WTC11 (cell line): Measurements from ENCODE around the gene LRRC27.

Source experiments
- CREM ChIP-seq: sonication (generic); formaldehyde crosslinking; IDR thresholded peaks from 2 replicates; pipeline ENCODE4 v1.8.1; 2022; ENCODE audit warnings: mild to moderate bottlenecking, missing genetic modification reagents, moderate library complexity
- GRHL2 ChIP-seq: fragments of 250-450 bp; sonication (Bioruptor Pico); IDR thresholded peaks from 2 replicates; pipeline ENCODE4 v1.8.0; 2022; ENCODE audit warnings: mild to moderate bottlenecking, moderate library complexity; ENCODE audit not compliant: insufficient replicate concordance, severe bottlenecking
- NFATC4 ChIP-seq: fragments of 250-450 bp; sonication (Bioruptor Pico); IDR thresholded peaks from 2 replicates; pipeline ENCODE4 v1.9.0; 2021; ENCODE audit warnings: mild to moderate bottlenecking
- RELA ChIP-seq: sonication (generic); formaldehyde crosslinking; IDR thresholded peaks from 2 replicates; pipeline ENCODE4 v1.8.1; 2022; ENCODE audit warnings: missing genetic modification reagents, mild to moderate bottlenecking, borderline replicate concordance
- SMAD3 ChIP-seq: sonication (generic); formaldehyde crosslinking; IDR thresholded peaks from 2 replicates; pipeline ENCODE4 v1.8.0; 2022; ENCODE audit warnings: missing genetic modification reagents, mild to moderate bottlenecking, borderline replicate concordance
- TCF7 ChIP-seq: sonication (generic); formaldehyde crosslinking; IDR thresholded peaks from 2 replicates; pipeline ENCODE4 v1.8.0; 2022; ENCODE audit warnings: mild to moderate bottlenecking, low read depth, missing genetic modification reagents, moderate library complexity
- TP53 ChIP-seq: sonication (generic); formaldehyde crosslinking; IDR thresholded peaks from 2 replicates; pipeline ENCODE4 v1.8.1; 2023; ENCODE audit warnings: mild to moderate bottlenecking, missing genetic modification reagents
- TF ChIP-seq, protein P1 (sequence below): fragments of 200-600 bp; IDR thresholded peaks from 2 replicates; pipeline ENCODE4 v1.8.0; 2022; ENCODE audit warnings: antibody characterized with exemption
- TF ChIP-seq, protein P2 (sequence below): fragments of 250-450 bp; sonication (Bioruptor Pico); IDR thresholded peaks from 2 replicates; pipeline ENCODE4 v1.9.0; 2021; ENCODE audit warnings: mild to moderate bottlenecking
- TF ChIP-seq, protein P3 (sequence below): sonication (generic); formaldehyde crosslinking; conservative IDR thresholded peaks from 2 replicates; pipeline ENCODE4 v1.8.1; 2022; ENCODE audit warnings: mild to moderate bottlenecking, missing genetic modification reagents
- TF ChIP-seq, protein P4 (sequence below): sonication (generic); formaldehyde crosslinking; IDR thresholded peaks from 2 replicates; pipeline ENCODE4 v1.8.1; 2023; ENCODE audit warnings: mild to moderate bottlenecking, missing genetic modification reagents, moderate library complexity
- TF ChIP-seq, protein P5 (sequence below): sonication (generic); formaldehyde crosslinking; IDR thresholded peaks from 2 replicates; pipeline ENCODE4 v1.8.1; 2022; ENCODE audit warnings: missing genetic modification reagents, borderline replicate concordance

DNA sequence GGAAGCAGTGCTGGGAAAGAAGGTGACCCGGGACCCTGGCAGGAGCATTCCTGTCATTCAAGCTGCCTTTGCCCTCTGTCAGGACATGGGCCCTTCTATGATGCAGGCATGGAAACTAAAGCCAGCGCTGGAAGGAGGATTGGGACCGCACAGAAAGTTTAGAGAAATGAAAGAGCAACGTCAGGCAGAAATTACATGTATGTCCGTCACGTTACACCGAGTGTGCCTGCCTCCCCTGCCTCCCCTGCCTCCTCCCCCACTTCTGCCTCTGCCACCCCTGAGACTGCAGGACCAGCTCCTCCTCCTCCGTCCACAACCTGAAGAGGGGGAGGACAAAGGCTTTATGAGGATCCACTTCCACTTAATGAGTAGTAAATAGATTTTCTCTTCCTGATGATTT, 51.1 kb downstream of the LRRC27 start:
- TF ChIP-seq TCF7 (CRISPR knock-in tag) (no peak), CREM (no peak), GRHL2 (CRISPR knock-in tag) (no peak), TP53 (CRISPR knock-in tag) (no peak), RELA (CRISPR knock-in tag) (no peak), SMAD3 (CRISPR knock-in tag) (no peak), NFATC4 (CRISPR knock-in tag) (no peak)
- TF ChIP-seq, protein P1, sequence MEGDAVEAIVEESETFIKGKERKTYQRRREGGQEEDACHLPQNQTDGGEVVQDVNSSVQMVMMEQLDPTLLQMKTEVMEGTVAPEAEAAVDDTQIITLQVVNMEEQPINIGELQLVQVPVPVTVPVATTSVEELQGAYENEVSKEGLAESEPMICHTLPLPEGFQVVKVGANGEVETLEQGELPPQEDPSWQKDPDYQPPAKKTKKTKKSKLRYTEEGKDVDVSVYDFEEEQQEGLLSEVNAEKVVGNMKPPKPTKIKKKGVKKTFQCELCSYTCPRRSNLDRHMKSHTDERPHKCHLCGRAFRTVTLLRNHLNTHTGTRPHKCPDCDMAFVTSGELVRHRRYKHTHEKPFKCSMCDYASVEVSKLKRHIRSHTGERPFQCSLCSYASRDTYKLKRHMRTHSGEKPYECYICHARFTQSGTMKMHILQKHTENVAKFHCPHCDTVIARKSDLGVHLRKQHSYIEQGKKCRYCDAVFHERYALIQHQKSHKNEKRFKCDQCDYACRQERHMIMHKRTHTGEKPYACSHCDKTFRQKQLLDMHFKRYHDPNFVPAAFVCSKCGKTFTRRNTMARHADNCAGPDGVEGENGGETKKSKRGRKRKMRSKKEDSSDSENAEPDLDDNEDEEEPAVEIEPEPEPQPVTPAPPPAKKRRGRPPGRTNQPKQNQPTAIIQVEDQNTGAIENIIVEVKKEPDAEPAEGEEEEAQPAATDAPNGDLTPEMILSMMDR: no peak
- TF ChIP-seq, protein P2, sequence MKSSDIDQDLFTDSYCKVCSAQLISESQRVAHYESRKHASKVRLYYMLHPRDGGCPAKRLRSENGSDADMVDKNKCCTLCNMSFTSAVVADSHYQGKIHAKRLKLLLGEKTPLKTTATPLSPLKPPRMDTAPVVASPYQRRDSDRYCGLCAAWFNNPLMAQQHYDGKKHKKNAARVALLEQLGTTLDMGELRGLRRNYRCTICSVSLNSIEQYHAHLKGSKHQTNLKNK: no peak
- TF ChIP-seq, protein P3, sequence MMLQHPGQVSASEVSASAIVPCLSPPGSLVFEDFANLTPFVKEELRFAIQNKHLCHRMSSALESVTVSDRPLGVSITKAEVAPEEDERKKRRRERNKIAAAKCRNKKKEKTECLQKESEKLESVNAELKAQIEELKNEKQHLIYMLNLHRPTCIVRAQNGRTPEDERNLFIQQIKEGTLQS (CRISPR knock-in tag): no peak
- TF ChIP-seq, protein P4, sequence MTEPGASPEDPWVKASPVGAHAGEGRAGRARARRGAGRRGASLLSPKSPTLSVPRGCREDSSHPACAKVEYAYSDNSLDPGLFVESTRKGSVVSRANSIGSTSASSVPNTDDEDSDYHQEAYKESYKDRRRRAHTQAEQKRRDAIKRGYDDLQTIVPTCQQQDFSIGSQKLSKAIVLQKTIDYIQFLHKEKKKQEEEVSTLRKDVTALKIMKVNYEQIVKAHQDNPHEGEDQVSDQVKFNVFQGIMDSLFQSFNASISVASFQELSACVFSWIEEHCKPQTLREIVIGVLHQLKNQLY (CRISPR knock-in tag): no peak
- TF ChIP-seq, protein P5, sequence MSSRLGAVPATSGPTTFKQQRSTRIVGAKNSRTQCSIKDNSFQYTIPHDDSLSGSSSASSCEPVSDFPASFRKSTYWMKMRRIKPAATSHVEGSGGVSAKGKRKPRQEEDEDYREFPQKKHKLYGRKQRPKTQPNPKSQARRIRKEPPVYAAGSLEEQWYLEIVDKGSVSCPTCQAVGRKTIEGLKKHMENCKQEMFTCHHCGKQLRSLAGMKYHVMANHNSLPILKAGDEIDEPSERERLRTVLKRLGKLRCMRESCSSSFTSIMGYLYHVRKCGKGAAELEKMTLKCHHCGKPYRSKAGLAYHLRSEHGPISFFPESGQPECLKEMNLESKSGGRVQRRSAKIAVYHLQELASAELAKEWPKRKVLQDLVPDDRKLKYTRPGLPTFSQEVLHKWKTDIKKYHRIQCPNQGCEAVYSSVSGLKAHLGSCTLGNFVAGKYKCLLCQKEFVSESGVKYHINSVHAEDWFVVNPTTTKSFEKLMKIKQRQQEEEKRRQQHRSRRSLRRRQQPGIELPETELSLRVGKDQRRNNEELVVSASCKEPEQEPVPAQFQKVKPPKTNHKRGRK (CRISPR knock-in tag): no peak
